ENCODE measurements around the gene LRFN3.
"Not testable (repeated sequence)": the region's sequence is repeated elsewhere in the genome, so short reads cannot be mapped to it uniquely, and the experiment has no call there.

Gene LRFN3

DNA sequence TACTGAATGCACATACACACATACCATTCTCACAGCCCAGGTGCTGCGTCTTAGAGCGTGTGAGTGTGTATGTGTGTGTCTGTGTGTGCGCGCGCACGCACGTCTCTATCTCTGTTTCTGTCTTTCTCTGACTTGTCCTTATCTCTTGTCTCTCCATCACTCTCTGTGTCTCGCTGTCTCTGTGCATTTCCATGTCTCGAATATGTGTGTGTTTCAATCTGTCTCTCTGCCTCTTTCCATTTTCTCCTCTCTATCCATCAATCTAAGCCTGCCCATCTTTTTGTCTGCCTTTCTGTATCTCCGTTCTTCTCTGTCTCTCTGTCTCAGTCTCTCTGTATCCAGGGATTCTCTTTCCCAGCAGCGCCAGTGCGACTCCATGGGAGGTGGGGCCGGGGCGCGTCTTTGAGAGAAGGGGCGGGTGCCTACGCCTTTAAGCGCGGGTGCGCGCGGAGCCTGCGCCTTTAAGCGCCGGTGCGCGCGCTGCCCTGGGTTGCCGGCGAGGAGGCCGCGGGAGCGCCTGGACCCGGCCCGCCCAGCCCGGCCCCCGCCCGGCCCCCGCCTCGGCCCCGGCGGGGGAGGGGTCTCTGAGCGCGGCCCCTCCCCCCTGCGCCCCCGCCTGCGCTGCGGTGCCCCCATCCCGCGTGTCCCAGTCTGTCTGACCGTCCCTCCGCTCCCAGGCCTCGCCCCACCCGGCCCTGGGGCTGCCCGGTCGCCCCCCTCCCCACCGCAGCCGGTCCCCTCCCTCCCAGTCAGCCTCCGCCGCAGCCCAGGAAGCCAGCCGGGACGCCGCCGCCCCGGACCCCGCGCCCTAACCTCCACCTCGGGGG, at the start of gene LRFN3:
TSS of gene LRFN3 (plus strand) at position 464 of the 827 bp plus-strand sequence. CDS start 3,052 bp downstream, outside the sequence.
- peak; percentile 64 for DNase-seq

GRCh38 chr19:35887197-35887596, 49.0 kb upstream of the LRFN3 start:
- no peak for DNase-seq

DNA sequence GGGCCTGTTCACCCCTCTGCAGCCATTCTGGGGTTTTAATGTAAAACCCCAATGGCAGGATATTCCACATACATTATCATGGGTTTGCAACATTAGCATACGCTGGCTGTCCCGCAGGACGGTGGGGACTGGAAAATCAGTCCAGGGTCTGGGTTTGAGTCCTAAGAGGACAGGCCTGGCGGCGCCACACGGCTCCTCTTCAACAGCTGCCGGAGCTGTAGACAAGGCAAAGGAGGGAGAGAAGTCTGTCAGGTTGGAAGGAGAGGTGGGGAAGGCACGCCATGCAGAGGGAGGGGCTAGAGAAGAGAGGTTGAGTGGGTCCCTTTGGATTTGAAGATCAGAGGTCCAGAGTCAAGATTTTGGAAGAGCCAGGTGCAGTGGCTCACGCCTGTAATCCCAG, 47.8 kb upstream of the LRFN3 start:
- no peak for DNase-seq

DNA sequence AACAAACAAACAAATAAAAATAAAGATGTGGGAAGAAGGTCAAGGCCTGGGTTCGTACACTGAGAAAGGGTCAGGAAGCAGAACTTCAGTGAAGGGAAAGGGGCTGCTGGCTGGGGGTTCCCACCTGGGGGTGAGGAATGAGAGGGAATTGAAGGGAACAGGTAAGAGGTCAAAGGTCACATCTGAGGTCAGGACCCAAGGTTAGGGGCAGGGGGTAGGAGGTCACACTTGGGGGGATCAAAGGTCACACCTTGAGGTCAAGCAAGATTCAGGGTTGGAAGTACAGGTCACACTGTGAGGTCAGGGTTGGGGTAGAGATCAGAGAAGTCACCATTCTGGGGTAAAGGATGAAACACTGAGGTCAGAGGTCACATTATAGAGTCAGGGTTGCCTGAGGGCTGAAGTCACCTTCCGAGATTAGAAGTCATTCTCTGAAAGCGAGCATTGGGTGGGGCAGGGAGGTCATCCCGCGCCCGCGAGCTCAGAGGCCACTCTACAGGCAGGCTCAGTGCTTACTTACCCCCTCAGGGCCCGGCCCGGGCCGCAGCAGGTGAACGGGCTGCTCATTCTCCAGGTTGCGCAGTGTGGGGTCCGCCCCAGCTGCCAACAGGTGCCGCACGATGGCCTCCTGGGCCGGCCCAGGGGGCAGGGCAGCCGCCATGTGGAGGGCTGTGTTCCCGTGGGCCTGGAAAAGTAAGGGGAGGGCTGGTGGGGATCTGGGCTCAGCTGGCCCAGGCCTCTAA, 46.6 kb upstream of the LRFN3 start:
- no peak for DNase-seq

DNA sequence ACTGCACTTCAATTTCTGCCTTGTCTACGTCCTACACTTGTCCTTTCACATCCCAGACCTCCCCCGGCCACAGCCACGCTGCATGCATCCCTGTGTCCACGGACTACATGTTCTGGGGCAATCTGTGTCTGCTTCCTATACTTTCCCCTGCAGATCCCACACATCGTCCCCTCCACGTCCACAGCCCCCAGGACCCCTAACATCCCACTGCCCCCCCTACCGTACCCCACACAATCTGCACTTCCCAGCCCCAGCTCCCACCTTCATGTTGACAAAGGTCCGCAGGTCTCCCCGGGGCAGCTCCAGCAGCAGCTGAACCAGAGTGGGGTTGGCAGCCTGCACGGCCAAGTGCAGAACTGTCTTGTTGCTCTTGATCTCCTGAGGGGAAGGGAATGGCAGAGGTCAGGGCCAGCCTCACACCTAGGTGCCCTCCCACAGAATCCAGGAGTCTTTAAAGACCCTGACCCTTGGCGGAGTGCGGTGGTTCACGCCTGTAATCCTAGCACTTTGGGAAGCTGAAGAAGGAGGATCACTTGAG, 46.0 kb upstream of the LRFN3 start:
- no peak for DNase-seq

DNA sequence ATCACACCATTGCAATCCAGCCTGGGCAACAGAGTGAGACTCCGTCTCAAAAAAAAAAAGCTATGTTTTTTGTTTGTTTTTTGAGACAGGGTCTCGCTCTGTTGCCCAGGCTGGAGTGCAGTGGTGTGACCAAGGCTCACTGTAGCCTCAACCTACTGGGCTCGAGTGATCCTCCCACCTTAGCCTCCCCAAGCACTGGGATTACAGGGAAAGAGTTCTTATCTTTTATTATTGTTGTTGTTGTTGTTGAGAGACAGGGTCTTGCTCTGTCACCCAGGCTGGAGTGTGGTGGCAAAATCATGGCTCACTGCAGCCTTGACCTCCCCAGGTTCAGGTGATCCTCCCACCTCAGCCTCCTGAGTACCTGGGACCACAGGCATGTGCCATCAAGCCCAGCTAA, 44.4 kb upstream of the LRFN3 start:
- DNase-seq = not testable (repeated sequence)

DNA sequence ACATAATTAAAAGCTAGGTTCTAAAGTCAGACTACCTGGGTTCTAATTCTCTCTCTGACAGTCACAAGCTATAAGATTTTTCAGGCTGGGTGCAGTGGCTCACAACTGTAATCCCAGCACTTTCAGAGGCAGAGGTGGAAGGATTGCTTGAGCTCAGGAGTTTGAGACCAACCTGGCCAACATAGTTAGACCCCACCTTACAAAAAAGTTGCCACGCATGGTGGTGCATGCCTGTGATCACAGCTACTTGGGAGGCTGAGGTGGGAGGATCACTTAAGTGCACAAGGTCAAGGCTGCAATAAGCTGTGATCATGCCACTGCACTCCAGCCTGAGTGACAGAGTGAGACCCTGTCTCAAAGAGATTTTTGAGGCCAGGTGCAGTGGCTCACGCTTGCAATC, 41.8 kb upstream of the LRFN3 start:
- no peak for DNase-seq

GRCh38 chr19:35895911-35896642, 40.1 kb upstream of the LRFN3 start:
- no peak for DNase-seq

GRCh38 chr19:35896643-35897040, 39.5 kb upstream of the LRFN3 start:
- DNase-seq = no peak

GRCh38 chr19:35897706-35898451, 38.3 kb upstream of the LRFN3 start:
- DNase-seq = no peak

- DNase-seq = no peak
Measured at GRCh38 chr19:35898499-35898809, 37.7 kb upstream of the LRFN3 start.

DNA sequence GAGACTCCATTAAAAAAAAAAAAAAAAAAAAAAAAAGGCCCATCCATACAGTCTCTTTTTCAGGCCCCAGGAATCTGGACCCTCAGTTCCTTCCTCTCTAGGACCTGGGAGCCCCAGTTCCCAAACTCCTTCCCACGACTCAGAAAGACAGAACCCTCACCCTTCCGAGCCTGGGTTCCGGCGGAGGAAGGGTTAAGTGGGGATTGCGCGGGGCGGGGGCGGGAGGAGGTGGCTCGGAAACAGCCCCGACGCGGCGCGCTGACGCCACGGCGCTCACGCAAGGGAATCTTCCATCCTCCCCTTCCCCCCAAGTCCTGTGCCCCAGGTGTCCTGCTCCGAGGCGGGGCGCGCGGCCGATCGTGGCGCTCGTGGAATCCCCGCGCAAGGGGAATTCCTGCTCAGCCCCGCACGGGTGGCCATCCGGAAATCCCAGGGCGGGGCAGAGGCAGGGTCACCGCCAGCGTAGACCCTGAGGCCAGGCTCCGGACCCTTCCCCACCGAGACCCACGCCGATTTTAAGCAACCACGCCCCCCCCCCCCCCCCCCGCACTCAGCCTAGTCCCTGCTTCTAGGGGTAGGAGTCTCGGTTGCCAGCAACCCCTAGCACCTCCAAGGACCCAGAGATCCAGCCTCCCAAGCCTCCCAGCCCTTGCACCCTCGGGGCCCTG, 36.5 kb upstream of the LRFN3 start:
- peak; percentile 90 for DNase-seq

DNA sequence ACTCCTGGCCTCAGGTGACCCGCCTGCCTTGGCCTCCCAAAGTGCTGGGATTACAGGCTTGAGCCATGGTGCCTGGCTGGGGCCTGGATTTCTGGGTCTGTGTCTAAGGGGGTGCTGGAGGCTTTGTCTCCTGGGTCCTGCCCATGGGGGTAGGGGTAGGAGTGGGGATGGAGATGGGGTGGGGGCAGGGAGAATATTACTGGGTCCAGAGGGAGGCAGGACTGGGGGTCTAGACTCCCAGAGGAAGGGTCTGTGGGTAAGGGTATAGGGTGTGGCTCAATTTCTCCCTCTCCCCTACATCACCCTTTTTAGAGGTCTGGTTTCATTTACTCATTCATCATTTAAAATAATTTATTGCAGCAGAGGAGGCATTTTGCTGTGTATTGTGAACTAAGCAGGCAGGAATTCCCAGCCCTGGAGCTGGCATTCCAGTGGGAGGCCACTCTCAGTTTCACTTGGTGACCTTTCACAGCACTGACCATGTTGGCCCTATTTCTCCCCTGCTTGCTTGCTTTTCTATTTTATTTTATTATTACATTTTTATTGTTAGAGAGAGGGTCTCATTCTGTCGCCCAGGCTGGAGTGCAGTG, 35.0 kb upstream of the LRFN3 start:
- DNase-seq = no peak

- peak; percentile 31 for DNase-seq
Measured at GRCh38 chr19:35901854-35902661, 34.1 kb upstream of the LRFN3 start, which contains the start of gene HCST. Gene HCST, plus strand, starts transcription at chr19:35902529. Its CDS starts 65 bp downstream, at chr19:35902594.

DNA sequence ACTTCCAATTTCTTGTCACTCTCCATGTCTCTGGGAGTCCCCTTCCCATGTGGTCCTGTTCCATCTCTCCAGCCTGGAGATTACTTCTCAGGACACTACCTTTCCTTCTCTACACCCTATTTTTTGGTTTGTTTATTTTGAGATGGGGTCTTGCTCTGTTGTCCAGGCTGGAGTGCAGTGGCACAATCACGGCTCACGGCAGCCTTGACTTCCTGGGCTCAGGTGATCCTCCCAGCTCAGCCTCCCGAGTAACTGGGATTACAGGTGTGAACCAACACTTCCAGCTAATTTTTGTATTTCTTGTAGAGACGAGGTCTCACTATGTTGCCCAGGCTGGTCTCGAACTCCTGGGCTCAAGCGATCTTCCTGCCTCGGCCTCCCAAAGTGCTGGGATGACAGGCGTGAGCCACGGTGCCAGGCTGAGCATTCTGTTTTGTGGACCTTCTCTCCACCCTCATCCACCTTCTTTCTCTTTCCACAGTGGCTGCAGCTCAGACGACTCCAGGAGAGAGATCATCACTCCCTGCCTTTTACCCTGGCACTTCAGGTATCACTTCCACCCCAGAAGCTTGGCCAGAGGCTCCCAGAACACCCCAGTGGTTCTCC, 33.2 kb upstream of the LRFN3 start:
- no peak for DNase-seq

- peak; percentile 85 for DNase-seq
Measured at GRCh38 chr19:35903550-35904179, 32.5 kb upstream of the LRFN3 start.

DNA sequence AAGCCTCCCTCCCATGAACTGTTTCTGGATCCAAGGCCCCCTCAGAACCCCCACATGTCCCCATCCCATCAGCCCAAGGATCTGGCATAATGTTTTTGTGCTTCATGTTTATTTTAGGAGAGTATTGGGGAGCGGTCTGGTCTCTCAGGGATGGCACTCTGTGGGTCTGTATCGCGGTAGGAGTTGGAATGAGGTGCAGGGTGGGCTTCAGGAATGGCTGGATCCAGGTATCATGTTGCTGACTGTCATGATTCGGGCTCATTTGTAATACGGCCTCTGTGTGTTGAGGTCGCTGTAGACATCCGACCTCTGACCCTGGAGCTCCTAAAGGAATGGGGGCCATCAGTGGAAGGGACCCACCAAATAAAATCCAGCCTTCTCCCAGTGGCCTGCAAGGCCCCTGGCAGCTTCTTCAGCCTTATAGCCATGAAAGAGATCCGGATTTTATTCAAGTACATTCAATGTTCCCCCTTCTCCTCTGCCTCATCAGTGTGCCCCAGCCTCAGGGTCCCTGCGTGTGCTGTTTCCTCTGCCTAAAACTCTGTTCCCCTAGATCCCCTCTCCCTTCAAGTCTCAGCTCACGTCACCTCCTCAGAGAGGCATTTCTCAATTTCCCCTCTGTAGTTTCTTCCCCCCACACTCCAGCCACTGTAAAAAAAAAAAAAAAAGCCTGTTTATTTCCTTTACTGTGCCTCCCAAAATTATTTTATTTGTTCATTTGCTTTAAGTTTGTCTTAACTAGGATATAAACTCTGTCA, 31.7 kb upstream of the LRFN3 start:
- no peak for DNase-seq

DNA sequence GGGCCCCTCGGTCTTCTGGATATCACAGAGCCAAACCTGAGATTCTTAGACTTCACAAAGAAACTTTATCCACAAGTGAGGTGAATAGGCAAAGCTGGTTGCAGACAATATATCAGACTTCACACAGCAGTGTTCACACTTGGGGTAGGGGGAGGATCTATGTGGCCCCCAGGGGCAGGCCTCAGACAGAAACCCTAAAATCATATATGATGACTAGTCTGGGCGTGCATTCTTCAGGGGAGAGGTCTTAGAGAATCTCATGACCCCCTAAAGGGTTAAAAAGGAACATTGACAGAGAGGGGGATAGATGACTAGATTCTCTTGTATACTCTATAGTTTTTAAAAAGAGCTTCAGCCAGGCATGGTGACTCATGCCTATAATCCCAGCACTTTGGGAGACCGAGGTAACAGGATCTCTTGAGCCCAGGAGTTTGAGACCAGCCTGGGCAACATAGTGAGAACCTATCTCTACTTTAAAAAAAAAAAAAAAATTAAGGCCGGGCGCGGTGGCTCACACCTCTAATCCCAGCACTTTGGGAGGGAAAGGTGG, 30.9 kb upstream of the LRFN3 start:
- DNase-seq = no peak

DNA sequence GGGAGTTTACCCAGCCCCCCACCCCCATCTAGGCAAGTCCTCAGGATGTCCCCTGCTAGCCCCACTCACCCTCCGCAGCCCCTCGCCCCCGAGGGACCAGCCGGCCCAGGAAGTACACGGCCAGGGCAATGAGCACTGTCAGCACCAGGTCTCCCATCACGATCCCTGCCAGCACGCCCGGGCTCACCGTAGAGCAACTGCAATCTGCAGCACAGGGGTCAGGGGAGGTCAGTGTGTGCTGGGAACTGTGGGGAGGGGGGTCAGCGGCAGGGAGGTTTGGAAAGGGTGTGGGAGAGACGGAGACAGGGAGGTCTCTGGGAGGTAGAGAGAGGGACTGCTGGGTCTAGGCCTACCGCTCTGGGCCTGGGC, 28.8 kb upstream of the LRFN3 start:
- DNase-seq = no peak

Measured in activated naive CD4-positive, alpha-beta T cell treated with Interleukin-2 at 50 U/mL for 16 hours (primary cell).